SK-N-SH (cell line): Measurements from ENCODE around the gene BRMS1. TPM values are rescaled to one million over a fixed set of nuclear protein-coding genes. Genes with fewer than 3 reads are reported as not detected.

Source experiments
- CTCF ChIA-PET: fragments of 300-600, 350-600 bp; formaldehyde crosslinking; extraction: SDS; loops from one replicate; lab custom pipeline; 2021; lab: Yijun Ruan, JAX
- POLR2A ChIA-PET: fragments of 350-600 bp; sonication (Branson Sonifier 250); formaldehyde crosslinking; extraction: SDS; loops from one replicate; lab custom pipeline; 2020; ENCODE audit warnings: antibody characterized with exemption, inconsistent platforms; lab: Yijun Ruan, JAX
- DNase-seq: peaks from one replicate; pipeline ENCODE4 v3.0.0; 2012
- H2AFZ ChIP-seq: fragments of 200-600 bp; sonication (generic); 2 replicates; pipeline ENCODE4 v1.8.1; 2016; ENCODE audit warnings: antibody characterized with exemption, mild to moderate bottlenecking, low read depth
- H3F3A ChIP-seq: fragments of 200-600 bp; sonication (generic); replicated peaks from 2 replicates; pipeline ENCODE3; 2016; ENCODE audit warnings: antibody characterized with exemption, mild to moderate bottlenecking; ENCODE audit not compliant: insufficient read depth
- H3K27ac ChIP-seq, 2 experiments: fragments of 200-500 bp in 1 of 2; fragments of 200-600 bp in 1 of 2; sonication (Bioruptor generic) in 1 of 2; sonication (generic), shearing (Covaris generic) in 1 of 2; 2 replicates each; pipeline versions ENCODE4 v1.5.1 to v1.6.1; 2014 to 2016; ENCODE audit warnings: low read depth in 2 of 2, inconsistent platforms in 1 of 2, low read length in 1 of 2, mild to moderate bottlenecking in 1 of 2, mixed read lengths in 1 of 2
- H3K27me3 ChIP-seq: fragments of 200-600 bp; sonication (generic), shearing (Covaris generic); 2 replicates; pipeline ENCODE4 v1.6.1; 2016; ENCODE audit warnings: mixed run types; ENCODE audit not compliant: insufficient read depth
- H3K36me3 ChIP-seq, 2 experiments: fragments of 200-500 bp in 1 of 2; fragments of 200-600 bp in 1 of 2; sonication (Bioruptor generic) in 1 of 2; sonication (generic) in 1 of 2; replicated peaks in 1 of 2; 2 replicates each; pipeline versions ENCODE3 to v1.5.1; 2014 to 2016; ENCODE audit warnings: low read length in 1 of 2, mild to moderate bottlenecking in 1 of 2; ENCODE audit not compliant: insufficient read depth in 2 of 2, control insufficient read depth in 1 of 2
- H3K4me1 ChIP-seq, 2 experiments: fragments of 200-500 bp in 1 of 2; fragments of 200-600 bp in 1 of 2; sonication (Bioruptor generic) in 1 of 2; sonication (generic), shearing (Covaris generic) in 1 of 2; 2 replicates each; pipeline versions ENCODE4 v1.5.1 to v1.6.1; 2014 to 2016; ENCODE audit warnings: low read depth in 1 of 2, low read length in 1 of 2, mixed run types in 1 of 2; ENCODE audit not compliant: insufficient read depth in 2 of 2, control insufficient read depth in 1 of 2
- H3K4me2 ChIP-seq: fragments of 200-600 bp; sonication (generic), shearing (Covaris generic); 2 replicates; pipeline ENCODE4 v1.6.1; 2017; ENCODE audit warnings: mixed run types
- H3K4me3 ChIP-seq, 2 experiments: fragments of 200-500 bp in 1 of 2; fragments of 200-600 bp in 1 of 2; sonication (Bioruptor generic) in 1 of 2; sonication (generic), shearing (Covaris generic) in 1 of 2; 2 replicates each; pipeline versions ENCODE4 v1.5.1 to v1.8.1; 2014 to 2016; ENCODE audit warnings: low read depth in 2 of 2, inconsistent platforms in 1 of 2, low read length in 1 of 2, mild to moderate bottlenecking in 1 of 2, mixed read lengths in 1 of 2, moderate library complexity in 1 of 2
- H3K79me2 ChIP-seq: fragments of 200-600 bp; sonication (generic); 2 replicates; pipeline ENCODE4 v1.8.1; 2017; ENCODE audit warnings: mild to moderate bottlenecking; ENCODE audit not compliant: insufficient read depth
- H3K9ac ChIP-seq: fragments of 200-600 bp; sonication (generic); 2 replicates; pipeline ENCODE4 v1.6.1; 2017; ENCODE audit warnings: mixed run types
- H3K9me2 ChIP-seq: fragments of 200-600 bp; sonication (generic); 2 replicates; pipeline ENCODE4 v1.6.1; 2017; ENCODE audit warnings: mixed run types
- H3K9me3 ChIP-seq: fragments of 200-600 bp; sonication (generic); 2 replicates; pipeline ENCODE4 v1.6.1; 2017; ENCODE audit warnings: mixed run types, mild to moderate bottlenecking, moderate library complexity
- H4K20me1 ChIP-seq: fragments of 200-600 bp; sonication (generic); 2 replicates; pipeline ENCODE4 v1.6.1; 2017; ENCODE audit warnings: mild to moderate bottlenecking, mixed run types; ENCODE audit not compliant: insufficient read depth
- EP300 ChIP-seq, 2 experiments: IDR thresholded peaks; 2 replicates each; pipeline versions ENCODE4 v1.4.0 to v1.6.1; 2012; ENCODE audit warnings: borderline replicate concordance in 1 of 2, low read depth in 1 of 2, low read length in 1 of 2
- FOXM1 ChIP-seq: IDR thresholded peaks from 2 replicates; pipeline ENCODE4 v1.4.0; 2012; ENCODE audit warnings: low read depth, mild to moderate bottlenecking
- MXI1 ChIP-seq: IDR thresholded peaks from 2 replicates; pipeline ENCODE4 v1.6.1; 2012; ENCODE audit warnings: mild to moderate bottlenecking, low read depth, low read length, improper control_type of control experiment
- WGBS: methylation state at CpG from one replicate; pipeline ENCODE4 v1.1.6; 2017; ENCODE audit warnings: low lambda C conversion rate; 5-methylcytosine and 5-hydroxymethylcytosine counted together
- polyA plus RNA-seq, 3 experiments: library from polyadenylated mRNA; depleted of rRNA; stranded (reverse); fragments of >200 nt; gene quantifications; 2 replicates each; pipeline ENCODE4 v1.2.3, GENCODE V29; 2012
- TF ChIP-seq, protein P1 (sequence below): fragments of 200-600 bp; sonication (generic); IDR thresholded peaks from 2 replicates; pipeline ENCODE4 v1.6.1; 2017; ENCODE audit warnings: antibody characterized with exemption, mild to moderate bottlenecking, moderate library complexity
- TF ChIP-seq, protein P2 (sequence below): fragments of 150-350 bp; IDR thresholded peaks from 2 replicates; pipeline ENCODE4 v1.6.1; 2017; ENCODE audit warnings: antibody characterized with exemption, low read length, low read depth, borderline replicate concordance
- TF ChIP-seq, protein P3 (sequence below): fragments of 150-350 bp; IDR thresholded peaks from 2 replicates; pipeline ENCODE4 v1.6.1; 2016; ENCODE audit warnings: mild to moderate bottlenecking, low read depth, low read length

Gene BRMS1
- polyA plus RNA-seq, 1 of the 3 experiments (the other 2 are of a cell fraction): 70.0 TPM

DNA sequence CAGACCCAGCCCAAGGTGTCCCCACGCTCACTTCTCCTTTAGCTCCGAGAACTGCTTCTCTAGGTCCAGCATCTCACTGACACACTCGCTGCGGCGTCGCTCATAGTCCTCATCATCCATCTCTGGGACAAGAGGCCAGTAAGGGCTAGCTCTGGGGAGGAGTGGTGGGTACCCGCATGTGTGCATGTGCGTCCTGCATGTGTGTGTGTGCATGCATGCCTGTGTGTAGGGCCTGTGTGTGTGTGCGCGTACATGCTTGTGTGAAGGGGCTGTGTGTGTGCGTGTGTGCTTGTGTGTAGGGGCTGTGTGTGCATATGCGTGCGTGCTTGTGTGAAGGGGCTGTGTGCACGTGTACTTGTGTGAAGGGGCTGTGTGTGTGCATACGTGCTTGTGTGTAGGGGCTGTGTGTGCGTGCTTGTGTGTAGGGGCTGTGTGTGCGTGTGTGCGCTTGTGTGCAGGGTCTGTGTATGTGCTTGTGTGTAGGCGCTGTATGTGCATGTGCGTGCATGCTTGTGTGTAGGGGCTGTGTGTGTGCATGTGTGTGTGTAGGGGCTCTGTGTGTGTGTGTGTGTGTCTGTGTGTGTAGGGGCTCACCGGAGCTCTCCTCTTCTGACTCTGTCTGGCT is 3.3 kb downstream of the BRMS1 start:
- TF ChIP-seq, protein P1, sequence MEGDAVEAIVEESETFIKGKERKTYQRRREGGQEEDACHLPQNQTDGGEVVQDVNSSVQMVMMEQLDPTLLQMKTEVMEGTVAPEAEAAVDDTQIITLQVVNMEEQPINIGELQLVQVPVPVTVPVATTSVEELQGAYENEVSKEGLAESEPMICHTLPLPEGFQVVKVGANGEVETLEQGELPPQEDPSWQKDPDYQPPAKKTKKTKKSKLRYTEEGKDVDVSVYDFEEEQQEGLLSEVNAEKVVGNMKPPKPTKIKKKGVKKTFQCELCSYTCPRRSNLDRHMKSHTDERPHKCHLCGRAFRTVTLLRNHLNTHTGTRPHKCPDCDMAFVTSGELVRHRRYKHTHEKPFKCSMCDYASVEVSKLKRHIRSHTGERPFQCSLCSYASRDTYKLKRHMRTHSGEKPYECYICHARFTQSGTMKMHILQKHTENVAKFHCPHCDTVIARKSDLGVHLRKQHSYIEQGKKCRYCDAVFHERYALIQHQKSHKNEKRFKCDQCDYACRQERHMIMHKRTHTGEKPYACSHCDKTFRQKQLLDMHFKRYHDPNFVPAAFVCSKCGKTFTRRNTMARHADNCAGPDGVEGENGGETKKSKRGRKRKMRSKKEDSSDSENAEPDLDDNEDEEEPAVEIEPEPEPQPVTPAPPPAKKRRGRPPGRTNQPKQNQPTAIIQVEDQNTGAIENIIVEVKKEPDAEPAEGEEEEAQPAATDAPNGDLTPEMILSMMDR: no peak
- TF ChIP-seq MXI1: no peak
- TF ChIP-seq, protein P2, sequence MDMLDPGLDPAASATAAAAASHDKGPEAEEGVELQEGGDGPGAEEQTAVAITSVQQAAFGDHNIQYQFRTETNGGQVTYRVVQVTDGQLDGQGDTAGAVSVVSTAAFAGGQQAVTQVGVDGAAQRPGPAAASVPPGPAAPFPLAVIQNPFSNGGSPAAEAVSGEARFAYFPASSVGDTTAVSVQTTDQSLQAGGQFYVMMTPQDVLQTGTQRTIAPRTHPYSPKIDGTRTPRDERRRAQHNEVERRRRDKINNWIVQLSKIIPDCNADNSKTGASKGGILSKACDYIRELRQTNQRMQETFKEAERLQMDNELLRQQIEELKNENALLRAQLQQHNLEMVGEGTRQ: no peak
- Histone ChIP-seq H3K27ac (no peak overlapping the region), H3K9me2 (no peaks in the 10 kb centered on the region), H3K9ac (no peak overlapping the region), H3K9me3 (no peaks in the 10 kb centered on the region), H3K27me3 (no peaks in the 10 kb centered on the region), H3K4me3 (no peak overlapping the region), H3F3A (peaks cover 18% of the 10 kb centered on the region), H3K79me2 (peaks cover 27% of the 10 kb centered on the region), H4K20me1 (no peaks in the 10 kb centered on the region), H3K4me2 (no peak overlapping the region), H3K4me1 (peaks cover 38 to 50% of the 10 kb centered on the region in 2 experiments), H2AFZ (no peak overlapping the region), H3K36me3 (peaks cover 7 to 36% of the 10 kb centered on the region in 2 experiments)
- CTCF ChIA-PET: interaction anchor here (5.4 kb wide), 1 partner anchor 30 kb away, joined by 74 read pairs; no protein-coding TSS in a partner anchor
- POLR2A ChIA-PET: no interaction called here
- WGBS: 93% methylated on average over 21 of the region's 21 CpGs
- peak; percentile 1 for DNase-seq

DNA sequence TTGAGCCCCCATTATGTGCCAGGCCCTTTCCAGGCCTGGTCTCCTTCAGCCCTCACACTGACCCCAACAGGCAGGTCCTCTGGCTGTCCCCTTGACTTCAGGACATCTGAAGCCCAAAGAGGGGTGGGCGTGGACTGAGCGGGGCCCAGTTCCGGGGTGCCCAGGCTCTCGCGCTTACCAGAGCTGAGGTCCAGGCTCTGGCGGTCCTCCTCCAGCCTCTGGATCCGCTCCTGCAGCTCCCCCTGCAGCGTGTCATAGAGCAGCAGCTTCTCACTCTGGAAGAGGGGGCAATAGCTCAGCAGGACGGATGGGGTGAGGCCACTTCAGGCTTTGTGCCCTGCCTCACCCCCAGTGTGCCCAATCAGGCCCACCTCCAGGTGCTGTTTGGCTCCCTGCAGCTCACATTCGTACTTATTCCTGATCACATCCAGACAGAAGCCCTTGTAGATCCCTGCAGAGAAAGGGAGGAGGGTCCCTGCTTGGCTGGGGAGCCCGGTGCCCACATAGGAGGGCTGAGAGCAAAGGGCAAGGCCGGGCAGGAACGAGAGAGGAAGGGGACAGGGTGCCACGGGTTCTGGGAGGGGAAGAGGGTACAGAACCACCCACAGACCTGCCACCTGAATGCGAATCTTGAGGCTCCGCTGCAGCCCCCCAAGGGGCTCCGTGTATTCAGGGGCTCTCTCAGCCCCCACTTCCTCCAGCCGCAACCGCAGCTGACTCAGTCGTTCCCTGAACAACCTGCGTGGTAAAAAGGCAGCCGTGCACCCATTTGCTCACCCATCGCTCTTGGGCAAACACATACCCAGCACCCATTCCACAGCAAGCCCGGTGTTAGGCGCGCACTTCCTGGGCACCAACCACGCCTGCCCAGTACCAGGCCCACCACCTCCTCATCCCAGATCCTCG is 4.1 kb downstream of the BRMS1 start:
- peaks cover 28% of the 10 kb centered on the region for H3K79me2 ChIP-seq
- no peak for TF ChIP-seq FOXM1
- TF ChIP-seq EP300 (IDR thresholded peaks at IDR 0.05; ENCODE audit: borderline replicate concordance in 1 of 2, low read depth in 1 of 2, low read length in 1 of 2): no peak
- TF ChIP-seq, protein P3, sequence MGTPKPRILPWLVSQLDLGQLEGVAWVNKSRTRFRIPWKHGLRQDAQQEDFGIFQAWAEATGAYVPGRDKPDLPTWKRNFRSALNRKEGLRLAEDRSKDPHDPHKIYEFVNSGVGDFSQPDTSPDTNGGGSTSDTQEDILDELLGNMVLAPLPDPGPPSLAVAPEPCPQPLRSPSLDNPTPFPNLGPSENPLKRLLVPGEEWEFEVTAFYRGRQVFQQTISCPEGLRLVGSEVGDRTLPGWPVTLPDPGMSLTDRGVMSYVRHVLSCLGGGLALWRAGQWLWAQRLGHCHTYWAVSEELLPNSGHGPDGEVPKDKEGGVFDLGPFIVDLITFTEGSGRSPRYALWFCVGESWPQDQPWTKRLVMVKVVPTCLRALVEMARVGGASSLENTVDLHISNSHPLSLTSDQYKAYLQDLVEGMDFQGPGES: no peak
- POLR2A ChIA-PET: no interaction called here
- 92% methylated on average over 24 of the region's 28 CpGs for WGBS
- H3K27ac ChIP-seq: no peak overlapping the region
- H3K27me3 ChIP-seq: no peaks in the 10 kb centered on the region
- peaks cover 33 to 50% of the 10 kb centered on the region in 2 experiments for H3K4me1 ChIP-seq
- H3K9me2 ChIP-seq: no peaks in the 10 kb centered on the region
- H3K9ac ChIP-seq: no peak overlapping the region
- CTCF ChIA-PET: interaction anchor here (5.4 kb wide), 1 partner anchor 29 kb away, joined by 74 read pairs; no protein-coding TSS in a partner anchor
- DNase-seq: peak; percentile 1
- peaks cover 7 to 36% of the 10 kb centered on the region in 2 experiments for H3K36me3 ChIP-seq
- H3F3A ChIP-seq: peaks cover 17% of the 10 kb centered on the region
- H3K4me2 ChIP-seq: no peak overlapping the region
- no peaks in the 10 kb centered on the region for H3K9me3 ChIP-seq
- no peak overlapping the region for H2AFZ ChIP-seq
- no peaks in the 10 kb centered on the region for H4K20me1 ChIP-seq
- H3K4me3 ChIP-seq: no peak overlapping the region
